22Rv1 (cell line): ENCODE data around the gene UBE2D3.

ENCODE experiments used
- ZFX ChIP-seq: fragments of 450-650 bp; IDR thresholded peaks from 2 replicates; pipeline ENCODE4 v1.6.1; 2017; ENCODE audit warnings: antibody characterized with exemption, borderline replicate concordance
- TF ChIP-seq, protein P1 (sequence below): fragments of 450-650 bp; IDR thresholded peaks from 2 replicates; pipeline ENCODE4 v1.5.1; 2017; ENCODE audit warnings: mild to moderate bottlenecking

GRCh38 chr4:102791318-102791835, 36.0 kb downstream of the UBE2D3 start:
- TF ChIP-seq, protein P1, sequence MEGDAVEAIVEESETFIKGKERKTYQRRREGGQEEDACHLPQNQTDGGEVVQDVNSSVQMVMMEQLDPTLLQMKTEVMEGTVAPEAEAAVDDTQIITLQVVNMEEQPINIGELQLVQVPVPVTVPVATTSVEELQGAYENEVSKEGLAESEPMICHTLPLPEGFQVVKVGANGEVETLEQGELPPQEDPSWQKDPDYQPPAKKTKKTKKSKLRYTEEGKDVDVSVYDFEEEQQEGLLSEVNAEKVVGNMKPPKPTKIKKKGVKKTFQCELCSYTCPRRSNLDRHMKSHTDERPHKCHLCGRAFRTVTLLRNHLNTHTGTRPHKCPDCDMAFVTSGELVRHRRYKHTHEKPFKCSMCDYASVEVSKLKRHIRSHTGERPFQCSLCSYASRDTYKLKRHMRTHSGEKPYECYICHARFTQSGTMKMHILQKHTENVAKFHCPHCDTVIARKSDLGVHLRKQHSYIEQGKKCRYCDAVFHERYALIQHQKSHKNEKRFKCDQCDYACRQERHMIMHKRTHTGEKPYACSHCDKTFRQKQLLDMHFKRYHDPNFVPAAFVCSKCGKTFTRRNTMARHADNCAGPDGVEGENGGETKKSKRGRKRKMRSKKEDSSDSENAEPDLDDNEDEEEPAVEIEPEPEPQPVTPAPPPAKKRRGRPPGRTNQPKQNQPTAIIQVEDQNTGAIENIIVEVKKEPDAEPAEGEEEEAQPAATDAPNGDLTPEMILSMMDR: no peak
- no peak for TF ChIP-seq ZFX
